Measurements from ENCODE around the gene TRIM40. TPM values are rescaled to one million over a fixed set of nuclear protein-coding genes. Genes with fewer than 3 reads are reported as not detected.

TRIM40 gene
- total RNA-seq, 1 experiment from 2014 or later, result not detected

DNA sequence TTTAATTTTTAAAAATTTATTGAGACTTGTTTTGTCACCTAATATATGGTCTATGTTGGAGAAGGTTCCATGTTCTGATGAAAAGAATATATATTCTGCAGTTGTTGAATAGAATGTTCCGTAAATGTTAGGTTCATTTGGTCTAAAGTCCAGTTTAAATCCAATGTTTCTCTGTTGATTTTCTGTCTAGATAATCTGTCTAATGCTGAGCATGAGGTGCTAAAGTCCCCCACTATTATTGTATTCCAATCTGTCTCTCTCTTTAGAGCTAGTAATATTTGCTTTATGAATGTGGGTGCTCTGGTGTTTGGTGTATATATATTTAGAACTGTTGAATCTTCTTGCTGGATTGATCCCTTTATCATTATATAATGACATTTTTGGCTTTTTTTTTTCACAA is 42.9 kb downstream of the TRIM40 start:
- TF ChIP-seq, protein P1, sequence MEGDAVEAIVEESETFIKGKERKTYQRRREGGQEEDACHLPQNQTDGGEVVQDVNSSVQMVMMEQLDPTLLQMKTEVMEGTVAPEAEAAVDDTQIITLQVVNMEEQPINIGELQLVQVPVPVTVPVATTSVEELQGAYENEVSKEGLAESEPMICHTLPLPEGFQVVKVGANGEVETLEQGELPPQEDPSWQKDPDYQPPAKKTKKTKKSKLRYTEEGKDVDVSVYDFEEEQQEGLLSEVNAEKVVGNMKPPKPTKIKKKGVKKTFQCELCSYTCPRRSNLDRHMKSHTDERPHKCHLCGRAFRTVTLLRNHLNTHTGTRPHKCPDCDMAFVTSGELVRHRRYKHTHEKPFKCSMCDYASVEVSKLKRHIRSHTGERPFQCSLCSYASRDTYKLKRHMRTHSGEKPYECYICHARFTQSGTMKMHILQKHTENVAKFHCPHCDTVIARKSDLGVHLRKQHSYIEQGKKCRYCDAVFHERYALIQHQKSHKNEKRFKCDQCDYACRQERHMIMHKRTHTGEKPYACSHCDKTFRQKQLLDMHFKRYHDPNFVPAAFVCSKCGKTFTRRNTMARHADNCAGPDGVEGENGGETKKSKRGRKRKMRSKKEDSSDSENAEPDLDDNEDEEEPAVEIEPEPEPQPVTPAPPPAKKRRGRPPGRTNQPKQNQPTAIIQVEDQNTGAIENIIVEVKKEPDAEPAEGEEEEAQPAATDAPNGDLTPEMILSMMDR (IDR thresholded peaks at IDR 0.05; ENCODE audit: insufficient read depth in 1 of 2, low read depth in 1 of 2, low read length in 1 of 2, severe bottlenecking in 1 of 2, unreplicated experiment in 1 of 2), result no peak
- no TSS peak for BruUV-seq (replicated peaks)
- ChIA-PET POLR2A (no interaction called here), CTCF (no interaction called here)
- Histone ChIP-seq H3K27me3 (replicated peaks; ENCODE audit: control insufficient read depth, insufficient read depth, low read length) (no peaks in the 10 kb centered on the region), H3K36me3 (ENCODE audit: control insufficient read depth, insufficient read depth, low read length) (no peaks in the 10 kb centered on the region), H3K4me1 (no peaks in the 10 kb centered on the region), H3K9me3 (peaks cover 8% of the 10 kb centered on the region), H3K4me3 (ENCODE audit: low read depth, low read length) (no peak overlapping the region)
- no peaks in the 10 kb centered on the region for H3K4me1 Mint-ChIP-seq (ENCODE audit: low read depth, unreplicated experiment)
- H3K4me3 Mint-ChIP-seq (ENCODE audit: unreplicated experiment), result no peak overlapping the region
- H3K27ac Mint-ChIP-seq (ENCODE audit: unreplicated experiment), result no peak overlapping the region
- no peak for DNase-seq
- peaks cover 9% of the 10 kb centered on the region for H3K36me3 Mint-ChIP-seq (ENCODE audit: insufficient read depth, unreplicated experiment)
- H3K27me3 Mint-ChIP-seq (ENCODE audit: insufficient read depth, unreplicated experiment), result peaks cover 13% of the 10 kb centered on the region
- intact Hi-C loops (cut with micrococcal nuclease; ENCODE audit: unreplicated experiment), result no loop called here
- no peaks in the 10 kb centered on the region for H3K9me3 Mint-ChIP-seq (ENCODE audit: unreplicated experiment)

DNA sequence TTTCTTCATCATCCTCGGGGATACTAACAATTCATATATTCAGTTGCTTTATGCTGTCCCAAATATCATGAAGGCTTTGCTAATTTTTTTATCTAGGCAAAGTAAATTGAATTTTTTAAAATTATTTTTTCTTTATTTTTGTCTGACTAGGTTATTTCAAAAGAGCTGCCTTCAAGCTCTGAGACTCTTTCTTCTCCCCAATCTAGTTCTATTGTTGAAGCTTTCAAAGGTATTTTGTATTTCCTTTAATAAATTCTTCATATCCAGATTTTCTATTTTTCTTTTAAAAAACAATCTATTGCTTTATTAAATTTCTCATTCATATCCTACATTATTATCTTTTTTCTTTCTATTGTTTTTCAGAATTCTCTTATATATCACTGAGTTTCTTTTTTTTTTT is 44.2 kb downstream of the TRIM40 start:
- POLR2A ChIA-PET, result no interaction called here
- H3K4me1 Mint-ChIP-seq (ENCODE audit: low read depth, unreplicated experiment), result no peaks in the 10 kb centered on the region
- BruUV-seq (replicated peaks), result no TSS peak

DNA sequence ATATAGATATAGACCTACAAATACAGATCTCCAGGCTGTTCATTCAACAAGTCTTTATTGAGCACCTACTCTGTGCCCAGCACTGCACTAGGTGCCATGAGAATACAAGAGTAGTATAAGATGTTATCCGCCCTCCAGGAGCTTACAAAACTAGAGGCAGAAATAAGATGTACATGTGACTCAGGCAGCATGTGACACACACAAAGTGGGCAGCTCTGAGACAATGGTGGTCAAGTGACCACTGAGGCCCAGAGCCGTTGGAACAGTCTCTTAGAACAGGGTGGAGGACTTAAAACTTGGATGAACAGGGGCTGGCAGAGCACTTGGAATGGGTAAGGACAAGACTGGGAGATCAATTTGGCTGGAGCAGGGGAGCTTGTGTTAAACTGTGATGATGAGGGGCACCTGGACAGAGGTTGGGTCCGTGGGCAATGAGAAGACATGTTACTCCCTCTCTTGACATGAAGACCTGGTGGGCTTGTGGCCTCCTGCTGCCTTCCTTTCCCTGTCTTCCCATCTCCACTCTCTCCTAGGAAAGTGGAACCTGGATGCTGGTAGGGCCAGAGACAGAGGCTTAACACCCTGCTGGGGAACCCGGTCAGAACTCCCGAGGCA is 48.6 kb downstream of the TRIM40 start:
- no TSS peak for BruUV-seq (replicated peaks)
- CTCF ChIA-PET, result no interaction called here
- TF ChIP-seq, protein P1 (IDR thresholded peaks at IDR 0.05; ENCODE audit: insufficient read depth in 1 of 2, low read depth in 1 of 2, low read length in 1 of 2, severe bottlenecking in 1 of 2, unreplicated experiment in 1 of 2), result no peak
- Histone ChIP-seq H3K9me3 (peaks cover 8% of the 10 kb centered on the region), H3K27me3 (replicated peaks; ENCODE audit: control insufficient read depth, insufficient read depth, low read length) (no peaks in the 10 kb centered on the region), H3K36me3 (ENCODE audit: control insufficient read depth, insufficient read depth, low read length) (no peaks in the 10 kb centered on the region; the same call in 1 of the 2 replicates), H3K4me3 (ENCODE audit: low read depth, low read length) (no peak overlapping the region), H3K4me1 (no peaks in the 10 kb centered on the region)
- Mint-ChIP-seq H3K4me3 (ENCODE audit: unreplicated experiment) (no peak overlapping the region), H3K36me3 (ENCODE audit: insufficient read depth, unreplicated experiment) (peaks cover 57% of the 10 kb centered on the region), H3K27ac (ENCODE audit: unreplicated experiment) (no peak overlapping the region), H3K27me3 (ENCODE audit: insufficient read depth, unreplicated experiment) (no peaks in the 10 kb centered on the region), H3K9me3 (ENCODE audit: unreplicated experiment) (no peaks in the 10 kb centered on the region), H3K4me1 (ENCODE audit: low read depth, unreplicated experiment) (no peaks in the 10 kb centered on the region)
- intact Hi-C loops (cut with micrococcal nuclease; ENCODE audit: unreplicated experiment), result no loop called here
- DNase-seq, result no peak
- POLR2A ChIA-PET, result no interaction called here

More for the DNA sequence above, 44.2 kb downstream of the TRIM40 start:
- H3K27ac Mint-ChIP-seq (ENCODE audit: unreplicated experiment), result no peak overlapping the region
- DNase-seq, result no peak
- H3K36me3 Mint-ChIP-seq (ENCODE audit: insufficient read depth, unreplicated experiment), result peaks cover 18% of the 10 kb centered on the region
- no peak overlapping the region for H3K4me3 Mint-ChIP-seq (ENCODE audit: unreplicated experiment)
- Histone ChIP-seq H3K27me3 (replicated peaks; ENCODE audit: control insufficient read depth, insufficient read depth, low read length) (no peaks in the 10 kb centered on the region), H3K4me3 (ENCODE audit: low read depth, low read length) (no peak overlapping the region), H3K4me1 (no peaks in the 10 kb centered on the region), H3K36me3 (ENCODE audit: control insufficient read depth, insufficient read depth, low read length) (no peaks in the 10 kb centered on the region; the same call in 1 of the 2 replicates), H3K9me3 (peaks cover 8% of the 10 kb centered on the region)
- H3K27me3 Mint-ChIP-seq (ENCODE audit: insufficient read depth, unreplicated experiment), result peaks cover 13% of the 10 kb centered on the region
- no peaks in the 10 kb centered on the region for H3K9me3 Mint-ChIP-seq (ENCODE audit: unreplicated experiment)
- intact Hi-C loops (cut with micrococcal nuclease; ENCODE audit: unreplicated experiment), result no loop called here
- TF ChIP-seq, protein P1 (IDR thresholded peaks at IDR 0.05; ENCODE audit: insufficient read depth in 1 of 2, low read depth in 1 of 2, low read length in 1 of 2, severe bottlenecking in 1 of 2, unreplicated experiment in 1 of 2), result no peak
- CTCF ChIA-PET, result no interaction called here

Data from Caco-2 (cell line).